HG03066 (cell line): ENCODE results near the gene RAB35.

Experiments used
- ATAC-seq: cut with Tn5 transposase; IDR thresholded peaks from one replicate; pipeline ENCODE4 v1.9.1; 2021; ENCODE audit warnings: low read depth; ENCODE audit not compliant: unreplicated experiment

Gene RAB35

GRCh38 chr12:120109570-120110267 is 6.8 kb downstream of the RAB35 start:
- no peak for ATAC-seq

- no peak for ATAC-seq
Observed at GRCh38 chr12:120106151-120106550, 10.4 kb downstream of the RAB35 start.

GRCh38 chr12:120103371-120103770 is 13.2 kb downstream of the RAB35 start:
- ATAC-seq, result no peak

- ATAC-seq, result no peak
Observed at GRCh38 chr12:120103044-120103338, 13.6 kb downstream of the RAB35 start.

- no peak for ATAC-seq
Observed at GRCh38 chr12:120102189-120103043, 14.1 kb downstream of the RAB35 start.

DNA sequence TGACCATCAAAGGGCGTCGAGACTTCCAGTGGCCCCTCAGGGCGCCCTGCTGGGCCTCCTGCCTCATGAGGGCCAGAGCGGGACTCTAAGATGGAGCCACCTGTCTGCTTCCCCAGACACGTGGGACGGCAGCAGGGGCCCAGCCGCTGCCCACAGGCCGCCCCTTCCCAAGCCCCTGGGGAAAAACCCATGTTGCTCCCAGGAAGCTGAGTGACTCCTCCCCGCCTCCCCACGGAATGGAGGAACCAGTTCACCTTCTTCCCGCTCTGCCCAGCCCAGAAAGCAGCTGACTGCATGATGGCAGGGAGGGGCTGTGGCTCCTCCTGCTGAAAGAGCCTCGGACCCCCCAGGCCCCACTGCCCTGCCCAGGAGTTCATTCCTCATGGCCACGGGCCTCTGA is 14.9 kb downstream of the RAB35 start:
- no peak for ATAC-seq

DNA sequence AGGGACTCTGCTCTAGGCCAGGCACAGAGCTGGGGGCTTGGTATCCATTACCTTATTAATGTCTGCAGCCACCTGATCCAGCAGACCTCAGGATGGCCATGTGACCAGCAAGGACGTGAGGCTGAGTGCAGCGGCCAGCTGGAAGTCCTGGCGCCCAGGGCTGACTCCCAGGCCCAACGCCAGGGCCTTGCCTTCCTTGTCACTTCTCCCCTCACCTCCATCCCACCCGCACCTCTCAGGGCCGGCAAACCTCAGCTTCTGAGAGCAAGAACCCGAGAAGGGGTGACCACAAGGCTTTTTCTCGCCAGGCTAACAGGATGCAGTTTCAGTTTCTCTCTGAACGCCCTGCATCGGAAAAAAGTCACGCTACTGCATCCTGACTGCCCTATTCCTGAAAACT is 15.4 kb downstream of the RAB35 start:
- no peak for ATAC-seq

DNA sequence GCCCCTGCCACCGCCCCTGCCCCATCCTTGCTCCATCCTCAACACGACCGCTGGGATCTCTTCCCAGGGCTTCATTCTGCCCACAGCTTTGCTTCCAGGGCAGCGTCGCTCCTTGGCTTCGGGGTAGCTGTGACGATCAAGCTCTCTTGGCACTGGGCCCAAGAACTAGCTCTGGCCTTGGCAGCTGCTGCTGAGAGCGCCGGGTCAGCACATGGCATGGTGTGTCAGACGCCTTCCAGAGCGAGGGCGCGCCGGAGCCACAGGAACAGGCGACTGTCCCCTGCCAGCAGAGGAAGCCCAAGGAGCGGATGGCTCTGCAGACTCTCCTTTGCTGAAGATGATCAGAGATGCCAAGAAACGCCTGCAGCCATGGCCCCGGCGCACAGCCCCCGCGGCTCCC is 15.9 kb downstream of the RAB35 start:
- no peak for ATAC-seq

DNA sequence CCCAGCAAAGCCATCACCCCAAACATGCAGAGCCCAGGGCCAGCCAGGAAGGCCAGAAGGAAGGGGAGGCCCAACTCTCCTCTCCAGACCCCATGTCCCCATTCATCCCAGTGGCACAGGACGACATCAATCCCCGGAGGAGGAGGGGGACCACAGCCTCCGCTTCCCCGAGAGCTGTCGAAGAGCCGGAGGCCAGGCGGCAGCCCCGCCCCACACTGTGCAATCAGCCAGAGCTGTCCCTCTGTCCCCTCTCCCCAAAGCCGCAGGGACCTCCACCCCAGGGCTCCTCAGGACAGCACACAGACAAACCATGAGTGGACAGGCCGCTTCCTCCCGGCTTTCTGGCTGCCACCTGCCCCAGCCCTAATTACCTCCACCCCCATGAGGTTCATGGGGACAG is 16.8 kb downstream of the RAB35 start:
- no peak for ATAC-seq

DNA sequence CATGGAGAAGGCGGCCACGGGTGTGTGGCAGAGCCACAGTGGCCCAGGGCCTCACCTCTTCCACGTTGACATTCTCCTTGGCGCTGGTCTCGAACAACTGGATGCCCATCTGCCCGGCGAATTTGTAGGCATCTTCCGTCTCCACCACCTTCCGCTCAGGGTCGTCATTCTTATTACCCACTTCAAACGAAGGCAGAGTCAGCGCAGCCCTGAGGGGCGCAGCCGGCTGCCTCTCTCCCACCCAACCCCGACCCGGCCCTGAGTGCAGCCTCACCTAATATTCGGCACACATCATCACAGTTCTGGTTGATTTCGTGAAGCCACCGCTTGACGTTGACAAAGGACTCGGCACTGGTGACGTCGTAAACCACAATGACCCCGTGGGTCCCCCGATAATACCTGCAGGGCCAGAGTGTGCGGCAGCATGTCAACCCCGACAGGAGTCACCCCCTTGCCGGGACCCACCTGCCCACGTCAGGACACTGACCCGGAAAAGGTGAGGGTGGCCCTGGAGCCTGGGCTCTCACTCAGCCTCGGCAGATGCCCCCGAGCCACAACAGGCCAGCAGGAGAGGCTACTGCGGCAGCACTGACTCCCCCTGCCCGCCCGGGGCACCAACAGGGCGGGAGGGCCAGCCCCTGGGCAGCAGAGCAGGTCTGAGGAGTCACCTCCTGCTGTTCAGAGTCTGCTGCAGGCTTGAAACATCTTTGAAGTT is 17.6 kb downstream of the RAB35 start:
- ATAC-seq, result no peak

- no peak for ATAC-seq
Observed at GRCh38 chr12:120096671-120097202, 19.8 kb downstream of the RAB35 start.

DNA sequence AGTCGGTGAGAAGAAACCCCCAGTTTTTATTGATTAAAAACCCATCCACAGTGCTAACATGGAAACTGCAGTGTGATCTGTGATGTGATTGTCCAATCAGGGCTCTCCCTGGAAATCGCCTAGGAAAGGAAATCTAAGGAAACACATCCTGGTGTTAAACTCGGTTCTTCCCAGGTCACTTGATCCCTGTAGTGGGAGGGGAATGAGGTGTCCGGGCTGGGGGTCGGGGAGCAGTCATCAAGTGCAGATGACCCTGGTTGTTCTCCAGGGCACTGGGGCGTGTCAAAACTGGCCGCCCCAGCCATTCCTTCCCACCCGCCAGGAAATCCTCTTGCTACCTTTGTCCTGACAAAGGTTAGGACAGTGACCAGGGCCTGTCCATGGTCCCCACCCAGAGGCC is 20.8 kb downstream of the RAB35 start:
- no peak for ATAC-seq

GRCh38 chr12:120095331-120095730 is 21.2 kb downstream of the RAB35 start:
- ATAC-seq, result no peak

- no peak for ATAC-seq
Observed at GRCh38 chr12:120094485-120094884, 22.1 kb downstream of the RAB35 start.

- no peak for ATAC-seq
Observed at GRCh38 chr12:120093592-120094355, 22.8 kb downstream of the RAB35 start.

DNA sequence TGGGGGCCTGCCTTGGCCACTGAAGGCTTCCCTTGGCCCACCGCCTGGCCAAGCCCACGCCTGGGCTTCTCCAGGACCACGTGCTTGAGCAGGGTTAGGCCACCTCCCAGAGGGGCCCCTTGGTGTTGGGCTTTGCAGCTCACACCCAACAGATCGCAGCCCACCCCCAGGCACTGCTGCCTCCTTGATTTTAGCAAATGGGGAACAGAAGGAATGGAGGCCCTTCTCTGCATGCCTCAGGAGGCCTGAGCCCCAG is 23.3 kb downstream of the RAB35 start:
- no peak for ATAC-seq

GRCh38 chr12:120092551-120093335 is 23.8 kb downstream of the RAB35 start:
- ATAC-seq, result no peak

DNA sequence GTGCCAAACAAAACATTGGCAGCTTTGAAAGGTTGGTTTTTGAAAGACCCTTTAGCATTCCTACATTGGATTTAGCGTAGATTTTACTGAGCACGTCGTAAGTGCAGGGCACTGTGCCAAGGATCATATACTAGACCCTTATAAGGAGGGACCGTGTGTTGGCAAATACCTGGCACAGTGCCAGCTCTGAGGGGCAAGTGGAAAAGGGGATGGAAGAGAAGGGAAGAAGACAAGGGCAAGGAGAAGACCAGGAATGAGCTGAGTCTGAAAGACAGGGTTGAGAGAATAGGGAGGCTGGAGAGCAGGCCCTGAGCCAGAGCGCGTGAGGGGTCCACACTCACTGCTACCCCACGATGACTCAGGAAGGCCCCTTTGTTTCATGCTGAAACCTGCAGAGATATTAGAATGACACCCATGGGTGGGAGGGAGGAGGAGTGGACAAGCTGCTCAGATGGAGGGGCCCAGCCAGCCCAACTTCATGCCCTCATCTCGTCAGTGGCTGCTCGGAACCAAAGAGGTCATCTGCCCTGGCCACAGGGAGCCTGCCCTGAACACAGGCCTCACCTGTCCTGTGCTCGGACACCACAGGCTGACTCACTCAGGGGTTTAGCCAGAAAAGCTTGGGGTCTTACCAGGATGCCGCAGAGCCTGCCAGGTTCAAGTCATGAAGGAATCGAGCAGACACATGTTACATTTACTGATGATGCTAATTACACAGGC is 25.0 kb downstream of the RAB35 start:
- ATAC-seq, result no peak

DNA sequence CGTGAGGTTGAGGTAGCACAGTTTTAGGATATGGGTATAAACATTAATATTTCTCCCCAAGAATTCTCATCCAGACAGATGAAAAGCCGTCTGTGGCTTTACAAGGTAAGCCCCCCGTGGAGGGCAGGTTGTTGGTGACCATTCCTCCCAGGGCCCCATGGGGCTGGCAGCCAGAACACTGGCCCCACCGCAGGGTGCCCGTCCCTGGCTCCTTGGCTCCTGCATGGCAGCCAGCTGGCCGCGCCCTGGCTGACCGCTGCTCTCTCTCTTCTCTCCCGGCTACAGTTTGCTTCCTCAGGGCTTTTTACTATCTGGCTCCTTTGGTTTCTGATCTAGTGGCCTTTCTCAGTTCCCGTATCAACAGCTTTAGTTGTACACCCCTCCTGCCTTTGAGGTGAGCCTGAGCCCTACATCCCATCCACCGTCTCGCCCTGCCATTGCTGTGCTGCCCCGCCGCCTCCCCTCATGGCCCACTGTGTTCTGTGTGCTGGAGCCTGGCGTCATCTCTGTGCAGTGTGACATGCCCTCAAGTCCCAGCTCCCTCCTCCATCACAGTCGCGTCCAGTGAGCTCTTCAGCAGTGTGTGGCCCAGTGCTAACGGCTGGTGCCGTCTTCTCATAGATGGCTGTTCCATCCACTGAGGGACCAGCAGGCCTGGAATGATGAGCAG is 25.8 kb downstream of the RAB35 start:
- ATAC-seq, result no peak
